ENCODE results near the gene NOXRED1.

DNA sequence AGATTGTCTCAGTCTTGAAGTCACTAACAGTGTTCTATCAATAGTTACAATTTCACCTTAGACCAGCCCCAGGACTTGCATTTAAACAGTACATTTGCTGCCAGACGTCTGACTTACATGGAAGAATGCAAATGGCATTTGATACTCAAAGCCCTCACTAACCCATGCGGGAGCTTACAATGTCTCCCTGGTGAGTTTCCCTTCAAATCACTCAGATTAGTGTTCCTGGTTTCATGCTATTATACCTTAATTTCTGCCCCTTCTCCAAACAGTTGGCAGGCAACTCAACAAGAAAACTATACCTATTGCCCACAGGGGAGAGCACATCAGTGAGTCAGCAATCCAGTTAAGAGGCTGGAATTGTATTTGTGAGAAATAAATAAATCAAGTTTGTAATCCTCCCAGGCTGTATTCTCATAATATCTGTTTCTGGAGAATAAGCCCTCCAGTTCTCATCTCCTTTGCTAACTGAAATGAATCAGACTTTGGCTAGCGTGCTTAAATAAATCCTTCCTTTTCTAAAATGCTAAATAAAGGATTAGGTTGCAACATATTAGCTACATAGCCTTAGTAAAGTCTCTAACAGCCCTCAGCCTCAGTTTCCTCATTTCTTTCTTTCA lies 78.8 kb downstream of the NOXRED1 start:
- TF ChIP-seq, protein P1, sequence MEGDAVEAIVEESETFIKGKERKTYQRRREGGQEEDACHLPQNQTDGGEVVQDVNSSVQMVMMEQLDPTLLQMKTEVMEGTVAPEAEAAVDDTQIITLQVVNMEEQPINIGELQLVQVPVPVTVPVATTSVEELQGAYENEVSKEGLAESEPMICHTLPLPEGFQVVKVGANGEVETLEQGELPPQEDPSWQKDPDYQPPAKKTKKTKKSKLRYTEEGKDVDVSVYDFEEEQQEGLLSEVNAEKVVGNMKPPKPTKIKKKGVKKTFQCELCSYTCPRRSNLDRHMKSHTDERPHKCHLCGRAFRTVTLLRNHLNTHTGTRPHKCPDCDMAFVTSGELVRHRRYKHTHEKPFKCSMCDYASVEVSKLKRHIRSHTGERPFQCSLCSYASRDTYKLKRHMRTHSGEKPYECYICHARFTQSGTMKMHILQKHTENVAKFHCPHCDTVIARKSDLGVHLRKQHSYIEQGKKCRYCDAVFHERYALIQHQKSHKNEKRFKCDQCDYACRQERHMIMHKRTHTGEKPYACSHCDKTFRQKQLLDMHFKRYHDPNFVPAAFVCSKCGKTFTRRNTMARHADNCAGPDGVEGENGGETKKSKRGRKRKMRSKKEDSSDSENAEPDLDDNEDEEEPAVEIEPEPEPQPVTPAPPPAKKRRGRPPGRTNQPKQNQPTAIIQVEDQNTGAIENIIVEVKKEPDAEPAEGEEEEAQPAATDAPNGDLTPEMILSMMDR (IDR thresholded peaks at IDR 0.05; ENCODE audit: low read depth, low read length): no peak
- no peak for TF ChIP-seq EZH2phosphoT487 (IDR thresholded peaks at IDR 0.05; ENCODE audit: low read depth)
